Tibial nerve (tissue), 4 donors: Measurements from ENCODE around the gene SH2B3. TPM values are rescaled to one million over a fixed set of nuclear protein-coding genes. Genes with fewer than 3 reads are reported as not detected.

Experiments used
- DNase-seq, 2 donors: peaks; one replicate each; pipeline ENCODE4 v3.0.0-alpha.2; 2019; ENCODE audit warnings: low spot score in 2 of 2
- H3K27ac ChIP-seq, 4 donors: fragments of 200-600 bp; sonication (generic) in 3 of 4; one replicate each; pipeline ENCODE4 v1.5.1; 2017 to 2019; ENCODE audit warnings: mild to moderate bottlenecking in 1 of 4
- H3K27me3 ChIP-seq, 2 donors: fragments of 200-600 bp; sonication (generic) in 1 of 2; one replicate each; pipeline versions ENCODE4 v1.5.1 to v1.6.0; 2017 to 2019
- H3K36me3 ChIP-seq, 3 donors: fragments of 200-600 bp; sonication (generic); one replicate each; pipeline ENCODE4 v1.5.1; 2018 to 2019
- H3K4me1 ChIP-seq, 4 donors: fragments of 200-600 bp; sonication (generic) in 3 of 4; one replicate each; pipeline ENCODE4 v1.5.1; 2017 to 2019
- H3K4me3 ChIP-seq, 4 donors: fragments of 200-600 bp; sonication (generic) in 3 of 4; one replicate each; pipeline ENCODE4 v1.5.1; 2017 to 2019; ENCODE audit warnings: mild to moderate bottlenecking in 1 of 4, moderate library complexity in 1 of 4
- H3K9me3 ChIP-seq, 4 donors: fragments of 200-600 bp; sonication (generic) in 3 of 4; one replicate each; pipeline ENCODE4 v1.5.1; 2017 to 2019
- CTCF ChIP-seq, 5 experiments: fragments of 200-600 bp in 3 of 5; fragments of 450-650 bp in 2 of 5; sonication (generic) in 3 of 5; IDR thresholded peaks; one replicate each; pipeline ENCODE4 v1.5.1; 2016 to 2019; ENCODE audit warnings: antibody characterized with exemption in 5 of 5, mild to moderate bottlenecking in 3 of 5, moderate library complexity in 2 of 5
- EP300 ChIP-seq, 2 donors: sonication (generic); formaldehyde crosslinking; IDR thresholded peaks; one replicate each; pipeline ENCODE4 v1.6.1; 2017; ENCODE audit warnings: antibody characterized with exemption in 2 of 2, mild to moderate bottlenecking in 1 of 2
- POLR2A ChIP-seq, 2 donors: fragments of 450-650 bp; IDR thresholded peaks; one replicate each; pipeline ENCODE4 v1.6.1; 2017; ENCODE audit warnings: antibody characterized with exemption in 2 of 2, mild to moderate bottlenecking in 2 of 2, moderate library complexity in 2 of 2
- WGBS, 2 donors: methylation state at CpG; one replicate each; pipeline ENCODE4 v1.1.5; 2018; 5-methylcytosine and 5-hydroxymethylcytosine counted together
- total RNA-seq, 4 donors: library from RNA; depleted of rRNA; stranded (reverse); fragments of >200 nt; gene quantifications; one replicate each; pipeline ENCODE4 v1.1.0, GENCODE V29; 2016

The SH2B3 gene
- total RNA-seq, 4 donors from 2014 or later: 21.4 to 79.8 (median 36.3) TPM

DNA sequence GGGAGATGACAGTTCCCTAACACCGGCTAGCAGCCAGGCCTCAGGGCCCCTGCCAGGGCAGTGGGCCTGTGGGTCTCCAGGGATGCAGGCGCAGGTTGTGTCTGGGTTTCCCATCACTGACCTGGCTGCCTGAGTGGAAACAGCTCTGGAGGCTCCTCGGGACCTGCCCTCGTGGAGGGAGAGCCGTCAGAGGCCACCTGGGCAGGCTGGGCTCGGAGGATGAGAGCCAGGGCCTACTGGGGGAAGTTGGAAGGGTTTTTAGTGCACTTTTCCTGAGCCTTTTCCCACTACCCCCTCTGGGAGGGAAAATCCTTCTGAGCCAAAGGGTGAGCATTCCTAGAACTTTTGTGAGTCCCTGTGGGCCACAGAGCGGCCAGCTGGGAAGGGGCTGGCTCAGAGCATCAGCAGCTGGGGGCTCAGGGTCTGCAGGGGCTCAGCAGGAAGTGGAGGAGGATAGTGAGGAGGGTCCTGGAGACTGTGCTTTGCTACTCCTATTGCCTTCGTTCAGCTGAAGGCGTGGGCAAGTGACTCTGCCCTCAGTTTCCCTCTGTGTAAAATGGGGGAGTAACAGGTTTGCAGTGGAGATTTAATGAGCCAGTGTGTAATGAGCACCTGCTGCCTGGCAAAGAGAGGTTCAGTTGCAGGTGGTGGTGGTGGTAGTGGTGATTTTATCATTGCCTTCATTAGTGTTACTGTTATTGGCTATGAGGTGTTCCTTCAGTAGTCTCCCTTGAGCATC lies 1.8 kb downstream of the SH2B3 start:
- H3K4me3 ChIP-seq: peak overlapping the region; percentile 64 to 98 (median 89)
- TF ChIP-seq CTCF (IDR thresholded peaks at IDR 0.05): no peak
- TF ChIP-seq POLR2A (IDR thresholded peaks at IDR 0.05): no peak
- TF ChIP-seq EP300 (IDR thresholded peaks at IDR 0.05): no peak
- H3K4me1 ChIP-seq: peaks cover 0 to 86% (median 65%) of the 10 kb centered on the region in 4 donors
- peak overlapping the region; percentile 71 to 95 (median 92) for H3K27ac ChIP-seq
- WGBS, 2 donors: 32 to 85% methylated on average over 4 to 9 of the region's 9 CpGs
- H3K9me3 ChIP-seq: no peaks in the 10 kb centered on the region
- H3K27me3 ChIP-seq: no peaks in the 10 kb centered on the region
- no peaks in the 10 kb centered on the region for H3K36me3 ChIP-seq
- no peak for DNase-seq

GRCh38 chr12:111408116-111408440 lies 2.4 kb downstream of the SH2B3 start:
- Histone ChIP-seq H3K27ac (peak overlapping the region in 3 of 4 donors; percentile 90 to 95 (median 95)), H3K4me3 (peak overlapping the region in 3 of 4 donors; percentile 87 to 98 (median 91))

DNA sequence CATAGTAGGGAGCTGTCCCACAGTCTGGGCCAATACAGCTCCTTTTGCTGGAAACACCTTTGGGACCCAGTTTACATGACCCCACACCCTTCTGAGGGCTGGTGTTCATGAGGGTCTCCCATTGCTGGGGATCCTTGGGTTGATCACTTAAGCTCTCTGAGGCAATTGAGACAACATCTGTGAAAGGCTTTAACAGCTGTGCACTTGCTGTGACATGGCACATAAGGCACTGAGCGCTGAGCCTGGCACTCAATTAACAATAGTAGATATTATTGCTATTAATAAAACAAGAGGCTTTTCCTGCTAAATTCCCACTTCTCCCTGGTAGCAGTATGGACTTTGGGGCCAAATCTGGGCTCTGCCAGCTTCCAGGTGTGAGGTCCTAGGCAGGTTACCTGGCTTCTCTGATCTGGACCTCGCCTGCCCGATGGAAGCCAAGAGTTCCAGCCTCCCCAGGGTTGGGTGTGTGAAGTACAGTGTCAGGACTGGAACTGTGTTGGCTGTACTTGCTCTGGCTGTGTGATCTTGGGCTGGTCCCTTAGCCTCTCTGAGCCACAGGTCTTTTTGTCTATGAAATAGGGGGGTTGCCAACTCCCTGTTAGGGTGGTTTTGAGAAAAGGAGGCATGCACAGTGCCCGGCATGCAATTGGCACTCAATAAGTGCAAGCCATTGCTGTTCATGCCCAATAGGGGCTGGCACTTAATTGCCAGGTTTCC lies 3.1 kb downstream of the SH2B3 start:
- no peaks in the 10 kb centered on the region for H3K9me3 ChIP-seq
- H3K36me3 ChIP-seq: no peaks in the 10 kb centered on the region
- no peaks in the 10 kb centered on the region for H3K27me3 ChIP-seq
- peak overlapping the region in 3 of 4 donors; percentile 80 to 95 (median 90) for H3K27ac ChIP-seq
- TF ChIP-seq POLR2A (IDR thresholded peaks at IDR 0.05) (no peak), CTCF (IDR thresholded peaks at IDR 0.05) (no peak), EP300 (IDR thresholded peaks at IDR 0.05) (no peak)
- 77 to 81% methylated on average over 4 of the region's 4 CpGs for WGBS, 2 donors
- H3K4me1 ChIP-seq: peaks cover 0 to 89% (median 76%) of the 10 kb centered on the region in 4 donors
- peak overlapping the region in 2 of 4 donors; percentile 18 to 98 for H3K4me3 ChIP-seq
- no peak for DNase-seq

More at GRCh38 chr12:111408116-111408440, 2.4 kb downstream of the SH2B3 start:
- 50 to 71% methylated on average over 1 of the region's 1 CpG for WGBS, 2 donors
- no peak for DNase-seq
- H3K36me3 ChIP-seq: no peaks in the 10 kb centered on the region
- no peaks in the 10 kb centered on the region for H3K9me3 ChIP-seq
- peaks cover 0 to 89% (median 69%) of the 10 kb centered on the region in 4 donors for H3K4me1 ChIP-seq
- H3K27me3 ChIP-seq: no peaks in the 10 kb centered on the region
- TF ChIP-seq POLR2A (IDR thresholded peaks at IDR 0.05): no peak

DNA sequence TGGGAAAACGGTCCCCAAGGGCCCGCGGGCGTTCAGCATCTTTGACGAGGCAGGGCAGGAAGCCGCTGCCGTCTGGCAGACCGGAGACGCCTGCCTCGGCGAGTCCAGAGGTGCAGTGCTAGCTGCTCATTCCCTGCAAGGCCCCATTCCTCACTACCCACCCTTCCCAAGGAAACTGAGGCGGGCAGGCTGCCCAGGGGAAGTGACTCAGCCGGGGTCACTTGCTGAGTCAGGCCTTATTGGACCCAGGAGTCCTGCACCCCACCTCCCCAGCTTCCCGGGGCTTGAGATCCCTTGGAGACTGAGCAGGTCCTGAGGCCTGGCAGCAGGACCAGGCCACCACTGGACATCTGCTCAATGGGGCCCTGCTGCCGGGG lies 3.7 kb downstream of the SH2B3 start:
- 32 to 38% methylated on average over 14 of the region's 15 CpGs for WGBS, 2 donors
- no peaks in the 10 kb centered on the region for H3K36me3 ChIP-seq
- peaks cover 0 to 89% (median 78%) of the 10 kb centered on the region in 4 donors for H3K4me1 ChIP-seq
- no peaks in the 10 kb centered on the region for H3K27me3 ChIP-seq
- no peak for TF ChIP-seq CTCF (IDR thresholded peaks at IDR 0.05)
- TF ChIP-seq EP300 (IDR thresholded peaks at IDR 0.05): no peak
- no peak for TF ChIP-seq POLR2A (IDR thresholded peaks at IDR 0.05)
- DNase-seq: no peak
- no peaks in the 10 kb centered on the region for H3K9me3 ChIP-seq
- peak overlapping the region in 2 of 4 donors; percentile 18 to 98 for H3K4me3 ChIP-seq
- peak overlapping the region; percentile 59 to 95 (median 85) for H3K27ac ChIP-seq

GRCh38 chr12:111409780-111410430 lies 4.2 kb downstream of the SH2B3 start:
- H3K4me1 ChIP-seq: peaks cover 0 to 89% (median 76%) of the 10 kb centered on the region in 4 donors
- H3K9me3 ChIP-seq: no peaks in the 10 kb centered on the region
- no peaks in the 10 kb centered on the region for H3K36me3 ChIP-seq
- H3K27ac ChIP-seq: peak overlapping the region; percentile 59 to 95 (median 85)
- peak overlapping the region in 3 of 4 donors; percentile 11 to 98 (median 18) for H3K4me3 ChIP-seq
- WGBS, 2 donors: 22 to 48% methylated on average over 5 to 14 of the region's 14 CpGs
- TF ChIP-seq CTCF (IDR thresholded peaks at IDR 0.05) (no peak), POLR2A (IDR thresholded peaks at IDR 0.05) (no peak)
- no peaks in the 10 kb centered on the region for H3K27me3 ChIP-seq
- no peak for DNase-seq
